ENCODE measurements around the gene SORBS1.

DNA sequence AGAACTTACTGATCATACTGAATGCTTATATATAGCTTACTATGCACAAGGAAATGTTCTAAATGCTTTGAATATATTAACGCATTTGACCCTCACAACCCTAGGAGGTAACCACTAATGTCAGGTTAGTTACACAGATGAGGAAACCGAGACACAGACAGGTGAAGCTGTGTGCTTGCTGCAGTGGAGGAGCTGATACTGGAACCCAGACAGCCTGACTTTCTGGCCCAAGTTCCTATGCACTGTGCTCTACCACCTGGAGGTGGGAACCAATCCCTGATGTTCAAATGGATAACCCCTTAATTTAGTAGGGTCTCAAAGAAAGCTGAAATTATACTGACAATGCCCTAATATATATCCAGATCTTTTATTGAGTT, 119.6 kb downstream of the SORBS1 start:
- TF ChIP-seq, protein P1, sequence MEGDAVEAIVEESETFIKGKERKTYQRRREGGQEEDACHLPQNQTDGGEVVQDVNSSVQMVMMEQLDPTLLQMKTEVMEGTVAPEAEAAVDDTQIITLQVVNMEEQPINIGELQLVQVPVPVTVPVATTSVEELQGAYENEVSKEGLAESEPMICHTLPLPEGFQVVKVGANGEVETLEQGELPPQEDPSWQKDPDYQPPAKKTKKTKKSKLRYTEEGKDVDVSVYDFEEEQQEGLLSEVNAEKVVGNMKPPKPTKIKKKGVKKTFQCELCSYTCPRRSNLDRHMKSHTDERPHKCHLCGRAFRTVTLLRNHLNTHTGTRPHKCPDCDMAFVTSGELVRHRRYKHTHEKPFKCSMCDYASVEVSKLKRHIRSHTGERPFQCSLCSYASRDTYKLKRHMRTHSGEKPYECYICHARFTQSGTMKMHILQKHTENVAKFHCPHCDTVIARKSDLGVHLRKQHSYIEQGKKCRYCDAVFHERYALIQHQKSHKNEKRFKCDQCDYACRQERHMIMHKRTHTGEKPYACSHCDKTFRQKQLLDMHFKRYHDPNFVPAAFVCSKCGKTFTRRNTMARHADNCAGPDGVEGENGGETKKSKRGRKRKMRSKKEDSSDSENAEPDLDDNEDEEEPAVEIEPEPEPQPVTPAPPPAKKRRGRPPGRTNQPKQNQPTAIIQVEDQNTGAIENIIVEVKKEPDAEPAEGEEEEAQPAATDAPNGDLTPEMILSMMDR (IDR thresholded peaks at IDR 0.05), result no peak
- no peak for TF ChIP-seq POLR2A (IDR thresholded peaks at IDR 0.05)

Measured in testis (tissue), 2 donors.